Measurements from ENCODE around the gene LYRM1. TPM values are rescaled to one million over a fixed set of nuclear protein-coding genes. Genes with fewer than 3 reads are reported as not detected.

The LYRM1 gene
- total and polyA plus RNA-seq, 8 donors, result 6.7 to 58.5 (median 27.8) TPM

DNA sequence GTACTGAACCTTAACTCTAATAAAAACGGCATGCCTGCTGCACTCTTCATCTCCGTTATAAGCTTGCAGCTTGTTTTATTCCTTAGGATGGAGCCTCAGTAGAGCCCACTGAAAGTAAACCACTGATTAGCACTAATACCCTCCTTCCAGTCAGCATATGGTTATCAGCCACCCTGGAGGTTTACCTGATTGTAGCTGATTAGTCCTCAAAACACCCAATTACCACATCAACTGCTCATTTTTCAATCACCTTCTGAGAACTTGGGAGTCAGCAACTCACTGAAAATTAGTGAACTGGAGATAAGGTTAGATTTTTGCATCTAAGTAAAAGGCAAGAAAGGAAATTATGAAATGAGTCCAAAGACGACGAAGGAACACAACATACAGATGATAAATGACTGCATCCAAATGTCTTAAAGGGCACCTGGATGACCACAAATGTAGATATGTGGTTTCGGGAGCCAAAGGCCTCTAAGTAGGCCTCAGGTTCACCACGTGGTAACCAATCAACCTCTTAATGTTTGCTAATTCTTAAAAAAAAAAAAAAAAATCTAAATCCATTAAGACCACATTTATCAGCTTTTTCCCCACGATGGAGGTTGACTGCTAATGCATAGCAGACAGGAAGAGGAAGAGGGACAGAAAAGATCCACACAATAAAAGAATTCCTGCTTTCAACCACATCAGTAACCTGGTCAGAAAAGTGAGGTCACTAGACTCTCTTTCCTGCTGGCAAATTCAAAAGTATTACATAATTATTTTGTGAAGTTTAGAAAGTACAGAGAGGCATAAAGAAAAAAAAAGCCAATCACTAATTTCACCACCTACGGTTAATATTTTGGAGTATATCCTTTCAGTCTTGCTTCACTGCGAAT is 28.4 kb upstream of the LYRM1 start:
- no peak overlapping the region for H3K4me3 ChIP-seq
- no peaks in the 10 kb centered on the region for H3K36me3 ChIP-seq
- no peak for DNase-seq
- TF ChIP-seq POLR2AphosphoS5 (IDR thresholded peaks at IDR 0.05), result no peak
- TF ChIP-seq, protein P1, sequence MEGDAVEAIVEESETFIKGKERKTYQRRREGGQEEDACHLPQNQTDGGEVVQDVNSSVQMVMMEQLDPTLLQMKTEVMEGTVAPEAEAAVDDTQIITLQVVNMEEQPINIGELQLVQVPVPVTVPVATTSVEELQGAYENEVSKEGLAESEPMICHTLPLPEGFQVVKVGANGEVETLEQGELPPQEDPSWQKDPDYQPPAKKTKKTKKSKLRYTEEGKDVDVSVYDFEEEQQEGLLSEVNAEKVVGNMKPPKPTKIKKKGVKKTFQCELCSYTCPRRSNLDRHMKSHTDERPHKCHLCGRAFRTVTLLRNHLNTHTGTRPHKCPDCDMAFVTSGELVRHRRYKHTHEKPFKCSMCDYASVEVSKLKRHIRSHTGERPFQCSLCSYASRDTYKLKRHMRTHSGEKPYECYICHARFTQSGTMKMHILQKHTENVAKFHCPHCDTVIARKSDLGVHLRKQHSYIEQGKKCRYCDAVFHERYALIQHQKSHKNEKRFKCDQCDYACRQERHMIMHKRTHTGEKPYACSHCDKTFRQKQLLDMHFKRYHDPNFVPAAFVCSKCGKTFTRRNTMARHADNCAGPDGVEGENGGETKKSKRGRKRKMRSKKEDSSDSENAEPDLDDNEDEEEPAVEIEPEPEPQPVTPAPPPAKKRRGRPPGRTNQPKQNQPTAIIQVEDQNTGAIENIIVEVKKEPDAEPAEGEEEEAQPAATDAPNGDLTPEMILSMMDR (IDR thresholded peaks at IDR 0.05), result no peak
- TF ChIP-seq POLR2A (IDR thresholded peaks at IDR 0.05), result no peak
- no peak for TF ChIP-seq EP300 (IDR thresholded peaks at IDR 0.05)
- no peaks in the 10 kb centered on the region for H3K9me3 ChIP-seq
- no peaks in the 10 kb centered on the region for H3K27me3 ChIP-seq
- peak overlapping the region in 4 of 5 donors; percentile 34 to 79 (median 58) for H3K27ac ChIP-seq
- 59 to 76% (median 64%) methylated on average over 9 of the region's 9 CpGs for WGBS, 5 donors
- intact Hi-C loops (cut with DNase I; ENCODE audit: low total_unique reads), result no loop called here
- peaks cover 49 to 88% (median 76%) of the 10 kb centered on the region in 4 donors for H3K4me1 ChIP-seq

- intact Hi-C loops (cut with DNase I; ENCODE audit: low total_unique reads), result no loop called here
- DNase-seq, result no peak
These were observed 27.2 kb upstream of the LYRM1 start for GRCh38 chr16:20873331-20873730.

DNA sequence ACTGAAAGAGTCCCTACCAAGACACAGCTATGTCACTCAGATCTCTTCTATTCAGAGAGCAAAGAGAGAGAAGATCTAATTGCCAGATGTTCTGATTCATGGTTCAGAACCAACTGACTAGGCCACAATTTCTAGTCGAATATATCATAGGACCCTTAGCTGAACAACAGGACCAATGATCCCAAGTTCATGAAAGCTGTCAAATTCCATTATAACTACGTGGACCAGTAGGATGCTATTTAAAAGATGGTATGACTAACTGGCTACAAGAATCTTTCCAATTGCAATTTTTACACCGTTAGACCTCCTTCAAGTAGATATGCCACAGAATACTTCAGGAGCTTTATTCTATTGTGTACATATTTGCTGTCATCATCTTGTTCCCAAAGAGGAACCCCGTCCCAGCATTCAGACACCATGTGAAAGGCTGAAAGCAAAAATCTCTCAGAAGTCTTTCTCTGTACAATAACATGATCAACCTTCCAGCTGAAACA is 26.4 kb upstream of the LYRM1 start:
- DNase-seq, result no peak
- Histone ChIP-seq H3K36me3 (no peaks in the 10 kb centered on the region), H3K27me3 (no peaks in the 10 kb centered on the region), H3K4me3 (no peak overlapping the region), H3K9me3 (no peaks in the 10 kb centered on the region), H3K4me1 (peaks cover 41 to 86% (median 69%) of the 10 kb centered on the region in 4 donors), H3K27ac (peak overlapping the region in 2 of 5 donors; percentile 2 to 49)
- intact Hi-C loops (cut with DNase I; ENCODE audit: low total_unique reads), result no loop called here
- no peak for TF ChIP-seq POLR2AphosphoS5 (IDR thresholded peaks at IDR 0.05)
- no peak for TF ChIP-seq EP300 (IDR thresholded peaks at IDR 0.05)
- no peak for TF ChIP-seq POLR2A (IDR thresholded peaks at IDR 0.05)
- TF ChIP-seq, protein P1 (IDR thresholded peaks at IDR 0.05), result no peak
- 72 to 82% (median 78%) methylated on average over 4 of the region's 4 CpGs for WGBS, 5 donors

More at GRCh38 chr16:20873331-20873730, 27.2 kb upstream of the LYRM1 start:
- Histone ChIP-seq H3K4me1 (peaks cover 43 to 86% (median 70%) of the 10 kb centered on the region in 4 donors), H3K9me3 (no peaks in the 10 kb centered on the region), H3K36me3 (no peaks in the 10 kb centered on the region), H3K4me3 (no peak overlapping the region), H3K27me3 (no peaks in the 10 kb centered on the region), H3K27ac (peak overlapping the region in 2 of 5 donors; percentile 6 to 79)
- WGBS, 5 donors, result 90 to 98% (median 96%) methylated on average over 3 of the region's 3 CpGs
- no peak for TF ChIP-seq POLR2A (IDR thresholded peaks at IDR 0.05)
- no peak for TF ChIP-seq POLR2AphosphoS5 (IDR thresholded peaks at IDR 0.05)
- TF ChIP-seq, protein P1 (IDR thresholded peaks at IDR 0.05), result no peak
- TF ChIP-seq EP300 (IDR thresholded peaks at IDR 0.05), result no peak

DNA sequence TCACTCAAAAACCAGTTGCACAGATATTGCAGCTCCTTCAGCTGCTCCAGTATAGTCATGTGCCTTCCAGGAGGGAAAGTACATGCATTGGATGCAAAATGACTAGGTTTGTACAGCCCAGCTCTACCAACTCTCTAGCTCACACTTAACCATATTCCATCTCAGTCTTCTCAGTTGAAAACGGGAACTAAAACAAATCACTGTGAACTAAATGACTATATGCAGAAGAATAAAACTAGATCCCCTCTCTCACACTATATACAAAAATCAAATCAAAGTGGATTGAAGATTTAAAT is 25.3 kb upstream of the LYRM1 start:
- DNase-seq, result no peak
- no peaks in the 10 kb centered on the region for H3K9me3 ChIP-seq
- no peaks in the 10 kb centered on the region for H3K36me3 ChIP-seq
- 58 to 90% (median 82%) methylated on average over 1 of the region's 1 CpG for WGBS, 5 donors
- intact Hi-C loops (cut with DNase I; ENCODE audit: low total_unique reads), result no loop called here
- no peak overlapping the region for H3K27ac ChIP-seq
- H3K27me3 ChIP-seq, result no peaks in the 10 kb centered on the region
- no peak overlapping the region for H3K4me3 ChIP-seq
- peaks cover 43 to 86% (median 69%) of the 10 kb centered on the region in 4 donors for H3K4me1 ChIP-seq
- no peak for TF ChIP-seq POLR2AphosphoS5 (IDR thresholded peaks at IDR 0.05)
- TF ChIP-seq POLR2A (IDR thresholded peaks at IDR 0.05), result no peak
- TF ChIP-seq EP300 (IDR thresholded peaks at IDR 0.05), result no peak
- TF ChIP-seq, protein P1 (IDR thresholded peaks at IDR 0.05), result no peak
